Activated CD8-positive, alpha-beta memory T cell treated with anti-CD3 and anti-CD28 coated beads, Interleukin-2, amount 50 U/mL, for 24 hours (primary cell): ENCODE measurements around the gene FBXO8.

Source experiments
- DNase-seq: peaks from one replicate; pipeline ENCODE4 v3.0.0-alpha.2; 2020; ENCODE audit errors: extremely low read depth

Gene FBXO8

DNA sequence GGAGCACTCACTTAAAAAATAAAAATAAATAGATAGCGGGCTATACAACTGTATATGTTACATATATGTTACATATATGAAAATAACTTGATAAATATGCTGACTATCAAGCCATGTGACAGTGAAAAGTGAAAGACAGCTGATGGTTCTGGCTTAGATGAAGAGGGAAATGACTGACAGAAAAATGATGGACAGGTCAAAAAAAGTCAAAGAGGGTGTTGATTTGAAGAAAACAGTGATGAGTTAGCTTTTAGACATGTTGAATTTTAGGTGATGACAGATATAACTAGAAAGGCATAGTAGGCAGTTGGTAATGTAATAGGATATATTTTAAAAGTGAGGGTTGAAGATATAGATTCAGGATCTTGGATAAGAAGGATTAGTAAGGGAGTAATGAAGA, 37.8 kb downstream of the FBXO8 start:
- no peak for DNase-seq

GRCh38 chr4:174244441-174244840, 39.0 kb downstream of the FBXO8 start:
- DNase-seq = no peak

DNA sequence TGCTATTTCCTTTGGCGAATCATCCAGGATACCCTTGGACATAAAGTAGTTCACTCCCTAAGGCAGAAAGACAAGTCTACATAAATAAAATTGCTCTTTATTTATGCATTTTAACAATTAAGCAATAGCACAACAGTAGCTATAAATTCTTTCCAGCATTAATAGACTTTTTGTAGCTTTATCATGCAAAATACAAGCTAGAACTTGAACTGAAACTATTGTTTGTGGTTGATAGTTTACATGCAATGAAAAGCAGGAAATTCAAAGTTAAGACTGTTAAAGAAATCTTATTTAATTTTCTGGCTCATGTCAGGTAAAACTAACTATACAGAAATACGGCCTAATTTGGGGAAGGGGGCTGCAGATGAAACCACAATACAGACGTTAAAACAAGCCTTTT, 42.3 kb downstream of the FBXO8 start:
- no peak for DNase-seq

DNA sequence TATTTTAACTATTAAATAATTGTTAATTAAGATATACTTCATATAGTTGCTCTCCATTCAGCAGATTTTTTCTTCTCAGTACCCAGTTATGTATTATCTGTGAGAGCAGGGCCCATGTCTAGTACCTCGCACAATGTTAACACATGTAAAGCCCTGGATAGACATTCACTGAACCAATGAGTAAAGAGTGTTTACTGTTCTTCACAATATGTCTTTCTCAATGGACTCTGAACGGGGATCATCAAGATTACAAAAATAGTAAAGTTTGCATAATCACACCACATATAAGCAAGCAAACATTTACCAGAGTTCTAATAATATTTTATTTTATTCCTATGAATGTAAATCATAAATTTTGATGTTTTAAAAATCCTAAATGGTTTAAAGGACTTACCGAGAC, 47.1 kb downstream of the FBXO8 start:
- no peak for DNase-seq

GRCh38 chr4:174230680-174231079, 52.8 kb downstream of the FBXO8 start:
- DNase-seq = no peak

- no peak for DNase-seq
These were observed 53.3 kb downstream of the FBXO8 start for GRCh38 chr4:174230148-174230547.

- DNase-seq = no peak
These were observed 54.5 kb downstream of the FBXO8 start for GRCh38 chr4:174228988-174229387.

GRCh38 chr4:174225349-174226049, 58.0 kb downstream of the FBXO8 start:
- no peak for DNase-seq

DNA sequence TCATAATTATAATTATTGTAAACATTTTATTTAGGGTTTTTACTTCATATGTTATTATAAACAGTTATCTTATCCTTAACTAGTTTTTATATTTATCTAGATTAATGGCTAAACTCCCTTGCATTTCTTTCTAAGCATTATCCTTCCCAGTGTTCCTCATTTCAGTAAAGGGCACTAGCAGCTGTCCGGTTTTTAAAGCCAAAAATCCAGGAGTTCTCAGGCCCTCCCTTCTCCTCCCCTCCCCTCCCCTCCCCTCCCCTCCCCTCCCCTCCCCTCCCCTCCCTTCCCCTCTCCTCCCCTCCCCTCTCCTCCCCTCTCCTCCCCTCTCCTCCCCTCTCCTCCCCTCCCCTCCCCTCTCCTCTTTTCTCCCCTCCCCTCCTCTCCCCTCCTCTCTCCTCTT, 58.9 kb downstream of the FBXO8 start:
- no peak for DNase-seq

GRCh38 chr4:174222266-174222872, 61.1 kb downstream of the FBXO8 start:
- no peak for DNase-seq

- DNase-seq = no peak
These were observed 65.2 kb downstream of the FBXO8 start for GRCh38 chr4:174218127-174218790.

GRCh38 chr4:174217273-174218126, 66.0 kb downstream of the FBXO8 start:
- DNase-seq = no peak

- no peak for DNase-seq
These were observed 66.6 kb downstream of the FBXO8 start for GRCh38 chr4:174216799-174217272.

DNA sequence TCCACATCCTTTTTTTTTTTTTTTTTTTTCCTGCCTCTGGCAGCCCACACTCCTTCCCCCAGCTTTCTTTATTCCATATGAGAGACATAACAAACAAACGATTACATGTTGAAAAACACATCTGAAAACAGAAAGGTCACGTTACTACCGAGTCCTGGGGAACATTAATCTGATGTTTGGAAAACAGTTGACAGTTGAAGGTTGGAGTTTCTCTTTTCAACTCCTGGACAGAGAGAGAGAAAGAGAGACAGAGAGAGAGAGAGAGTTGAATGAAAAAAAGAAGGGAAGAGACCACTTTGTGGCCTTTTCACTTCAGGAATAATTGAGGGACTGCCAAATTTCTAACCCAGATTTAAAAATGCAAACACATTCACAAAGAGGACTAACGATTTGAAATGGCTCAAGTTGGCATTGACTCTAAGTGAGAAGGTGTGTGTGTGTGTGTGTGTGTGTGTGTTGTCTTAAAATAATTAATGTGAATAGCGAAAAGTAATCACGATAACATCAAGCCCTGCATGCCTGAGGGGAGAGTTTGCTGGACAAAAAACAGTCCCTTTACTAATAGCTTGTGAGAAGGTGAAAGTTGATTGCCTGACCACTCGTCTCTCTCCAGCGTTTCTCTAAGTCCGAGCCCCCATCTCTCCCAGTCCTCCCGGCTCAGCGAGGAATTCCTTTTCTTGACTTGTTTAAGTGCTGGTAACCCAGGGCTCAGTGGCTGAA, 67.3 kb downstream of the FBXO8 start:
- DNase-seq = no peak

- no peak for DNase-seq
These were observed 68.4 kb downstream of the FBXO8 start for GRCh38 chr4:174215057-174215456.

GRCh38 chr4:174214101-174214878, 69.2 kb downstream of the FBXO8 start:
- no peak for DNase-seq

DNA sequence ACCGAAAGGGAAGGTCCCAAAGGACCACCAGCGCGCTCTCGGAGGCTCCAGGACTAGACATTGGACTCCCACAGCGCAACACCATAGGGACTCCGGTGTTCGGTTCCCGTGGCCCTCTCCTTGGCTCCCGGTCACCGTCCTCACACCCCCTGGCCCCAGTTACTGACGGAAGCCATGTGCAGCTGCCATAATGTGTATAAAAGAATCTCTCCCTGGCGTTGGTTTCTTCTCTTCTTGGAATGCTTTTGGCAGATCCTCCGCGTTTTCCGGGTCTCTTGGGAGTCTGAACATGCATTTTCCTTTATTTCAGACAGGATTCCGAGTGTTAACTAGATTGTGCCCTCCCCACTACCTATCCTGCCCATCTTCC, 69.8 kb downstream of the FBXO8 start:
- no peak for DNase-seq

DNA sequence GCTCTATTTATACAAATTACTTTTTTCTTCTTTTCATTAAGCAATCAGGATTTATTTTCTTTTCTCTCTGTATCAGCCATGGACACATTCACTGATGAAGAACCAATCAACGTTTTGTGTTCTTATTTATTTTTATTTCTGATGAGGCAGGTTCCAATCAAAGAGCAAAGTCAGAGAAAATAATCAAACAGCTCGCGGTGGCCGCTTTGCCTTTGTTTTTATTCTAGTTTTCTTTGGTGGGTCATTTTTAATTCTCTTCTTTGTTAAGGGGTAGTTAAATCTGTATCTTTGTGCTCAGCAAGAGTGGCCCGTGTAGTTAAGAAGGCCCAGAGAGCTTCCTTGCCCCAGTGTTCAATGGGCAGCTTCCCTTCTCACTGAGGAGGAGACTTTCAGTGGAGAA, 71.4 kb downstream of the FBXO8 start:
- DNase-seq = no peak

GRCh38 chr4:174211622-174212044, 71.8 kb downstream of the FBXO8 start:
- no peak for DNase-seq

DNA sequence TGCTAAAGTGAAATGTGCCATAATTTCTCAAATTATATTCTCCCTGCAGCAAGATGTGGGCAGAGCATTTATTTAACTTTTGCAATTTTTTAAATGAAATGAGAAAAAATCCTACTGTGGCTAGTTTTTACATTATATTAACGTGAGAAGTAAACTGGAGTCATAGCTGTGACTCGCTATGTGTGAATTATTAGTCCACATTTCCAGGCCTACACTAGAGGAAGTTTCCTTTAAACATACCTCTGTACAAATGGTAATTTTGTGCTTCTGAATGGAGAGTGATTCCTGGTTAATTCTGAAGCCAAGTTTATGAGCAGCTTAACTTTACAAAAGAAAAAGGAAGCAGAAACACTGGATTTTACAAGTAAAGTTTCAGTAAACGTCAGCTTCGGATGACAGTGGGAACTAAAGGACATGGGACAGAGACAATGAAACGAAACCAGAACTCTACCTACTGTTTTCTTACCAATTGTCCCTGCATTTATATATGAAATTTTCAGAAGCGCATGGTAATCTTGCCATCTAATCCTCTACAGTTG, 72.4 kb downstream of the FBXO8 start:
- no peak for DNase-seq
